NCI-H526 treated with DMSO at 0.1 percent for 48 hours (cell line): ENCODE results near the gene KCNMB1.
"Not testable (repeated sequence)": the region's sequence is repeated elsewhere in the genome, so short reads cannot be mapped to it uniquely, and the experiment has no call there.

Experiments
- DNase-seq: peaks from one replicate; lab custom pipeline; 2025; lab: John Stamatoyannopoulos, UW

Gene KCNMB1

GRCh38 chr5:170376526-170376925 is 12.6 kb downstream of the KCNMB1 start:
- not testable (repeated sequence) for DNase-seq

GRCh38 chr5:170375283-170375682 is 13.9 kb downstream of the KCNMB1 start:
- DNase-seq: no peak

- no peak for DNase-seq
Measured at GRCh38 chr5:170372971-170373370, 16.2 kb downstream of the KCNMB1 start.

- no peak for DNase-seq
Measured at GRCh38 chr5:170368586-170368985, 20.6 kb downstream of the KCNMB1 start.

- no peak for DNase-seq
Measured at GRCh38 chr5:170366276-170366675, 22.9 kb downstream of the KCNMB1 start.

GRCh38 chr5:170365831-170366230 is 23.3 kb downstream of the KCNMB1 start:
- DNase-seq: no peak

GRCh38 chr5:170365011-170365410 is 24.2 kb downstream of the KCNMB1 start:
- no peak for DNase-seq

GRCh38 chr5:170363671-170364070 is 25.5 kb downstream of the KCNMB1 start:
- no peak for DNase-seq

- no peak for DNase-seq
Measured at GRCh38 chr5:170362656-170363055, 26.5 kb downstream of the KCNMB1 start.

- no peak for DNase-seq
Measured at GRCh38 chr5:170362102-170362501, 27.1 kb downstream of the KCNMB1 start.

GRCh38 chr5:170361616-170362015 is 27.6 kb downstream of the KCNMB1 start:
- DNase-seq: no peak

GRCh38 chr5:170361116-170361515 is 28.1 kb downstream of the KCNMB1 start:
- no peak for DNase-seq

GRCh38 chr5:170360709-170361108 is 28.5 kb downstream of the KCNMB1 start:
- DNase-seq: no peak

GRCh38 chr5:170357955-170358444 is 31.2 kb downstream of the KCNMB1 start:
- no peak for DNase-seq

GRCh38 chr5:170355601-170356098 is 33.5 kb downstream of the KCNMB1 start:
- no peak for DNase-seq

- DNase-seq: no peak
Measured at GRCh38 chr5:170353961-170354360, 35.2 kb downstream of the KCNMB1 start.

- DNase-seq: no peak
Measured at GRCh38 chr5:170353011-170353761, 36.0 kb downstream of the KCNMB1 start.

GRCh38 chr5:170348137-170348633 is 41.0 kb downstream of the KCNMB1 start:
- DNase-seq: no peak

- no peak for DNase-seq
Measured at GRCh38 chr5:170347022-170347567, 42.1 kb downstream of the KCNMB1 start.

GRCh38 chr5:170345971-170346370 is 43.2 kb downstream of the KCNMB1 start:
- no peak for DNase-seq

GRCh38 chr5:170343177-170343576 is 46.0 kb downstream of the KCNMB1 start:
- no peak for DNase-seq

GRCh38 chr5:170342153-170342725 is 46.9 kb downstream of the KCNMB1 start:
- no peak for DNase-seq

- no peak for DNase-seq
Measured at GRCh38 chr5:170341545-170341944, 47.6 kb downstream of the KCNMB1 start.
